Thyroid gland (tissue), 4 donors: Measurements from ENCODE around the gene AGBL4.

Experiments used
- POLR2A ChIP-seq, 2 donors: fragments of 450-650 bp; IDR thresholded peaks; one replicate each; pipeline ENCODE4 v1.6.1; 2017; ENCODE audit warnings: antibody characterized with exemption in 2 of 2, mild to moderate bottlenecking in 2 of 2, moderate library complexity in 1 of 2
- TF ChIP-seq, protein P1 (sequence below), 6 experiments: fragments of 200-600 bp in 3 of 6; fragments of 450-650 bp in 3 of 6; sonication (generic) in 3 of 6; IDR thresholded peaks; one replicate each; pipeline ENCODE4 v1.5.1; 2016 to 2019; ENCODE audit warnings: antibody characterized with exemption in 6 of 6, mild to moderate bottlenecking in 2 of 6, inconsistent platforms in 1 of 6, moderate library complexity in 1 of 6

DNA sequence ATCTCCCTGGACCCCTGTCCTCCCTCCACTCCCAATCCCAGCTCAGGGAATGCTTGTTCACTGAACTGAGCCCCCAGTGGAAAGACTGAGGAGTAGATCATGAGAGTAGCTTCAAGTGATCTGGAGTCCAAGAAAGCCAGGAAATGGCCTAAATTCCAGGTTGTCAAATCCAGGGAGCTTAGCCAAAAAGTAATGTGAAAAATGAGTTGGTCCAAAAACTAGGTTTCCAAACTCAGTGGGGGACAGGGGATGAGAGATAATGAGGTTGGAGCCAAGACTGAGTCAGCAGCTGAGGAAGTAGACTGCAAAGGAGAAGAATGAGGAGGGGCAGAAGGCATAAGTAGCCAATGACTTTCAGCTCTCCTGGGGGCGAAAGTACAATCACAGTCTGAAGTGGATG, 963.0 kb downstream of the AGBL4 start:
- TF ChIP-seq, protein P1, sequence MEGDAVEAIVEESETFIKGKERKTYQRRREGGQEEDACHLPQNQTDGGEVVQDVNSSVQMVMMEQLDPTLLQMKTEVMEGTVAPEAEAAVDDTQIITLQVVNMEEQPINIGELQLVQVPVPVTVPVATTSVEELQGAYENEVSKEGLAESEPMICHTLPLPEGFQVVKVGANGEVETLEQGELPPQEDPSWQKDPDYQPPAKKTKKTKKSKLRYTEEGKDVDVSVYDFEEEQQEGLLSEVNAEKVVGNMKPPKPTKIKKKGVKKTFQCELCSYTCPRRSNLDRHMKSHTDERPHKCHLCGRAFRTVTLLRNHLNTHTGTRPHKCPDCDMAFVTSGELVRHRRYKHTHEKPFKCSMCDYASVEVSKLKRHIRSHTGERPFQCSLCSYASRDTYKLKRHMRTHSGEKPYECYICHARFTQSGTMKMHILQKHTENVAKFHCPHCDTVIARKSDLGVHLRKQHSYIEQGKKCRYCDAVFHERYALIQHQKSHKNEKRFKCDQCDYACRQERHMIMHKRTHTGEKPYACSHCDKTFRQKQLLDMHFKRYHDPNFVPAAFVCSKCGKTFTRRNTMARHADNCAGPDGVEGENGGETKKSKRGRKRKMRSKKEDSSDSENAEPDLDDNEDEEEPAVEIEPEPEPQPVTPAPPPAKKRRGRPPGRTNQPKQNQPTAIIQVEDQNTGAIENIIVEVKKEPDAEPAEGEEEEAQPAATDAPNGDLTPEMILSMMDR (IDR thresholded peaks at IDR 0.05) = no peak
- no peak for TF ChIP-seq POLR2A (IDR thresholded peaks at IDR 0.05)
